PC-3 (cell line): ENCODE data around the gene MIPOL1.

ENCODE experiments used
- CTCF ChIP-seq: fragments of 300-600 bp; sonication (generic); conservative IDR thresholded peaks from 2 replicates; pipeline ENCODE4 v1.5.1; 2017; ENCODE audit warnings: antibody characterized with exemption, low read depth, mild to moderate bottlenecking, low read length
- EZH2 ChIP-seq: fragments of 300-600 bp; sonication (generic); IDR thresholded peaks from one replicate; pipeline ENCODE4 v1.6.1; 2017; ENCODE audit warnings: antibody characterized with exemption, mild to moderate bottlenecking, low read length; ENCODE audit not compliant: unreplicated experiment
- EZH2phosphoT487 ChIP-seq: fragments of 300-600 bp; sonication (generic); IDR thresholded peaks from 2 replicates; pipeline ENCODE4 v1.6.1; 2018; ENCODE audit warnings: mild to moderate bottlenecking, antibody characterized with exemption, low read length, borderline replicate concordance

- no peak for TF ChIP-seq EZH2
- TF ChIP-seq CTCF: no peak
- TF ChIP-seq EZH2phosphoT487: no peak
These were observed 256.2 kb downstream of the MIPOL1 start for GRCh38 chr14:37453985-37454384.
